CD4-positive, alpha-beta T cell treated with Interleukin-17A for 1 hour (primary cell): ENCODE results near the gene ZNF226.
"Not testable (repeated sequence)": the region's sequence is repeated elsewhere in the genome, so short reads cannot be mapped to it uniquely, and the experiment has no call there.

Source experiments
- DNase-seq: peaks from one replicate; pipeline ENCODE4 v3.0.0-alpha.2; 2020

Gene ZNF226

DNA sequence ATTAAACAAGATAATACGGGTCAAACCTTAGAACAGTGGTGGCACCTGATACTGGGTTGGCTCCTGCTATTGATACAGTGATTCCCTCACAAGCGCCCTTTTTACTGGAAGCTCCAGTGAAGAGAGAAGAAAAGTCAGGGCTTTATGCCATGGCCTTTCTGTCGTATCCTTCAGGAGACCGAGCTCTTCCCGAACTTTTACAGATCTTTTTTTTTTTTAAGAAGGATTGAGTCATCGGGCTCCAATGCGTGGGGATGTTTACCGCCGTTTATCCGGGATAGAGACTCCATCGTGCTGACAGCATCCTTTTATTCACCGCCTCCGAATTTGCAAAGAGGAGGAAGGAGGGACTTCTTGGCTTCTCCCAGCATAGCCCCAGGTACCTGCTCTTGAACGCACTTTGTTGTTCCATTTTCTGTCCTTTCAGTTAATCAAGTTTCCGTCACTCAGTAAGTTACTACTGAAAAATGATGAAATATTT, 48.0 kb downstream of the ZNF226 start:
- no peak for DNase-seq

DNA sequence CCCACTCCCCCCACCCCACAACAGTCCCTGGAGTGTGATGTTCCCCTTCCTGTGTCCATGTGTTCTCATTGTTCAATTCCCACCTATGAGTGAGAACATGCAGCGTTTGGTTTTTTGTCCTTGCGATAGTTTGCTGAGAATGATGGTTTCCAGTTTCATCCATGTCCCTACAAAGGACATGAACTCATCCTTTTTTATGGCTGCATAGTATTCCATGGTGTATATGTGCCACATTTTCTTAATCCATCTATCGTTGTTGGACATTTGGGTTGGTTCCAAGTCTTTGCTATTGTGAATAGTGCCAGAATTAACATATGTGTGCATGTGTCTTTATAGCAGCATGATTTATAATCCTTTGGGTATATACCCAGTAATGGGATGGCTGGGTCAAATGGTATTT, 55.0 kb downstream of the ZNF226 start:
- DNase-seq = not testable (repeated sequence)

DNA sequence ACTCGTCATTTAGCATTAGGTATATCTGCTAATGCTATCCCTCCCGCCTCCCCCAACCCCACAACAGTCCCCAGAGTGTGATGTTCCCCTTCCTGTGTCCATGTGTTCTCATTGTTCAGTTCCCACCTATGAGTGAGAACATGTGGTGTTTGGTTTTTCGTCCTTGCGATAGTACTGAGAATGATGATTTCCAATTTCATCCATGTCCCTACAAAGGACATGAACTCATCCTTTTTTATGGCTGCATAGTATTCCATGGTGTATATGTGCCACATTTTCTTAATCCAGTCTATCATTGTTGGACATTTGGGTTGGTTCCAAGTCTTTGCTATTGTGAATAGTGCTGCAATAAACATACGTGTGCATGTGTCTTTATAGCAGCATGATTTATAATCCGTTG, 55.9 kb downstream of the ZNF226 start:
- not testable (repeated sequence) for DNase-seq

- not testable (repeated sequence) for DNase-seq
Observed at GRCh38 chr19:44221291-44221690, 56.4 kb downstream of the ZNF226 start.
